Measurements from ENCODE around the gene DTX2. TPM values are rescaled to one million over a fixed set of nuclear protein-coding genes. Genes with fewer than 3 reads are reported as not detected.
A peak's percentile ranks its signal among the peaks of the same experiment; 100 is the strongest.
"Not testable (repeated sequence)": the region's sequence is repeated elsewhere in the genome, so short reads cannot be mapped to it uniquely, and the experiment has no call there.

DTX2 gene
- total RNA-seq, 3 donors from 2014 or later: 52.3 to 91.6 (median 83.7) TPM

- ATAC-seq; intact Hi-C loops (cut with DNase I, micrococcal nuclease): not testable (repeated sequence)
Observed at GRCh38 chr7:76460767-76461166, 742 bp upstream of the DTX2 start.

GRCh38 chr7:76462271-76462882 lies 868 bp downstream of the DTX2 start:
- DNase-seq; intact Hi-C loops (cut with DNase I, micrococcal nuclease); H3K4me3 ChIP-seq; H3K36me3 ChIP-seq (ENCODE audit: low read depth); H3K4me1 ChIP-seq (ENCODE audit: low read depth); H3K9me3 ChIP-seq: not testable (repeated sequence)
- ATAC-seq: peak; percentile 18

More at GRCh38 chr7:76460767-76461166, 742 bp upstream of the DTX2 start:
- not testable (repeated sequence) for H3K4me1 ChIP-seq (ENCODE audit: low read depth); H3K36me3 ChIP-seq (ENCODE audit: low read depth); H3K4me3 ChIP-seq; DNase-seq; H3K9me3 ChIP-seq

GRCh38 chr7:76464959-76465358 lies 3.5 kb downstream of the DTX2 start:
- peak in 2 of 3 donors; percentile 32 to 41 for DNase-seq
- H3K4me3 ChIP-seq; H3K9me3 ChIP-seq; intact Hi-C loops (cut with DNase I, micrococcal nuclease); H3K36me3 ChIP-seq (ENCODE audit: low read depth); H3K4me1 ChIP-seq (ENCODE audit: low read depth): not testable (repeated sequence)
- ATAC-seq: peak; percentile 4

GRCh38 chr7:76465950-76466349 lies 4.4 kb downstream of the DTX2 start:
- H3K36me3 ChIP-seq (ENCODE audit: low read depth); H3K4me1 ChIP-seq (ENCODE audit: low read depth); ATAC-seq; DNase-seq; H3K4me3 ChIP-seq; intact Hi-C loops (cut with DNase I, micrococcal nuclease); H3K9me3 ChIP-seq: not testable (repeated sequence)

- H3K9me3 ChIP-seq; H3K4me3 ChIP-seq; H3K36me3 ChIP-seq (ENCODE audit: low read depth); intact Hi-C loops (cut with DNase I, micrococcal nuclease); H3K4me1 ChIP-seq (ENCODE audit: low read depth): not testable (repeated sequence)
- ATAC-seq (peak; percentile 93), DNase-seq (peak; percentile 90 to 94 (median 91))
Observed at GRCh38 chr7:76467743-76468404, 6.4 kb downstream of the DTX2 start.

- H3K36me3 ChIP-seq (ENCODE audit: low read depth); H3K9me3 ChIP-seq; intact Hi-C loops (cut with DNase I, micrococcal nuclease); ATAC-seq; DNase-seq; H3K4me3 ChIP-seq; H3K4me1 ChIP-seq (ENCODE audit: low read depth): not testable (repeated sequence)
Observed at GRCh38 chr7:76471556-76472221, 10.2 kb downstream of the DTX2 start.

GRCh38 chr7:76473097-76473496 lies 11.6 kb downstream of the DTX2 start:
- H3K4me1 ChIP-seq (ENCODE audit: low read depth); DNase-seq; intact Hi-C loops (cut with DNase I, micrococcal nuclease); ATAC-seq; H3K9me3 ChIP-seq; H3K4me3 ChIP-seq; H3K36me3 ChIP-seq (ENCODE audit: low read depth): not testable (repeated sequence)

- DNase-seq; H3K9me3 ChIP-seq; H3K36me3 ChIP-seq (ENCODE audit: low read depth); intact Hi-C loops (cut with DNase I, micrococcal nuclease); H3K4me3 ChIP-seq; ATAC-seq; H3K4me1 ChIP-seq (ENCODE audit: low read depth): not testable (repeated sequence)
Observed at GRCh38 chr7:76476280-76476679, 14.8 kb downstream of the DTX2 start.

- ATAC-seq; H3K4me1 ChIP-seq (ENCODE audit: low read depth); DNase-seq; H3K9me3 ChIP-seq; H3K4me3 ChIP-seq; H3K36me3 ChIP-seq (ENCODE audit: low read depth); intact Hi-C loops (cut with DNase I, micrococcal nuclease): not testable (repeated sequence)
Observed at GRCh38 chr7:76476742-76477474, 15.4 kb downstream of the DTX2 start.

GRCh38 chr7:76479628-76480027 lies 18.1 kb downstream of the DTX2 start:
- intact Hi-C loops (cut with DNase I, micrococcal nuclease); H3K4me3 ChIP-seq; H3K4me1 ChIP-seq (ENCODE audit: low read depth); H3K36me3 ChIP-seq (ENCODE audit: low read depth); DNase-seq; ATAC-seq; H3K9me3 ChIP-seq: not testable (repeated sequence)

GRCh38 chr7:76480403-76481253 lies 19.1 kb downstream of the DTX2 start:
- H3K36me3 ChIP-seq (ENCODE audit: low read depth); intact Hi-C loops (cut with DNase I, micrococcal nuclease); DNase-seq; H3K4me3 ChIP-seq; ATAC-seq; H3K4me1 ChIP-seq (ENCODE audit: low read depth); H3K9me3 ChIP-seq: not testable (repeated sequence)

- H3K9me3 ChIP-seq; ATAC-seq; DNase-seq; H3K4me3 ChIP-seq; H3K36me3 ChIP-seq (ENCODE audit: low read depth); intact Hi-C loops (cut with DNase I, micrococcal nuclease); H3K4me1 ChIP-seq (ENCODE audit: low read depth): not testable (repeated sequence)
Observed at GRCh38 chr7:76482660-76483059, 21.2 kb downstream of the DTX2 start.

- intact Hi-C loops (cut with DNase I, micrococcal nuclease); ATAC-seq; H3K9me3 ChIP-seq; H3K4me1 ChIP-seq (ENCODE audit: low read depth); H3K4me3 ChIP-seq; H3K36me3 ChIP-seq (ENCODE audit: low read depth); DNase-seq: not testable (repeated sequence)
Observed at GRCh38 chr7:76483081-76483480, 21.6 kb downstream of the DTX2 start.
